ENCODE data around the gene TPRG1. TPM values are rescaled to one million over a fixed set of nuclear protein-coding genes. Genes with fewer than 3 reads are reported as not detected.

TPRG1 gene
- total RNA-seq, 4 donors from 2014 or later: 2.8 to 4.3 (median 3.1) TPM

GRCh38 chr3:189309400-189309975 lies 137.7 kb downstream of the TPRG1 start:
- TF ChIP-seq EP300 (IDR thresholded peaks at IDR 0.05) (no peak), POLR2AphosphoS5 (IDR thresholded peaks at IDR 0.05) (no peak), POLR2A (IDR thresholded peaks at IDR 0.05; ENCODE audit: low read depth) (no peak)
- TF ChIP-seq, protein P1, sequence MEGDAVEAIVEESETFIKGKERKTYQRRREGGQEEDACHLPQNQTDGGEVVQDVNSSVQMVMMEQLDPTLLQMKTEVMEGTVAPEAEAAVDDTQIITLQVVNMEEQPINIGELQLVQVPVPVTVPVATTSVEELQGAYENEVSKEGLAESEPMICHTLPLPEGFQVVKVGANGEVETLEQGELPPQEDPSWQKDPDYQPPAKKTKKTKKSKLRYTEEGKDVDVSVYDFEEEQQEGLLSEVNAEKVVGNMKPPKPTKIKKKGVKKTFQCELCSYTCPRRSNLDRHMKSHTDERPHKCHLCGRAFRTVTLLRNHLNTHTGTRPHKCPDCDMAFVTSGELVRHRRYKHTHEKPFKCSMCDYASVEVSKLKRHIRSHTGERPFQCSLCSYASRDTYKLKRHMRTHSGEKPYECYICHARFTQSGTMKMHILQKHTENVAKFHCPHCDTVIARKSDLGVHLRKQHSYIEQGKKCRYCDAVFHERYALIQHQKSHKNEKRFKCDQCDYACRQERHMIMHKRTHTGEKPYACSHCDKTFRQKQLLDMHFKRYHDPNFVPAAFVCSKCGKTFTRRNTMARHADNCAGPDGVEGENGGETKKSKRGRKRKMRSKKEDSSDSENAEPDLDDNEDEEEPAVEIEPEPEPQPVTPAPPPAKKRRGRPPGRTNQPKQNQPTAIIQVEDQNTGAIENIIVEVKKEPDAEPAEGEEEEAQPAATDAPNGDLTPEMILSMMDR (IDR thresholded peaks at IDR 0.05): no peak
- no peaks in the 10 kb centered on the region for H3K36me3 ChIP-seq
- intact Hi-C loops (cut with DNase I): no loop called here
- peaks cover 0 to 10% (median 7%) of the 10 kb centered on the region in 4 donors for H3K4me1 ChIP-seq
- 85% methylated on average over 6 of the region's 6 CpGs for WGBS
- no peak overlapping the region for H3K27ac ChIP-seq (replicated peaks in 1 of 4)
- no peaks in the 10 kb centered on the region for H3K9me3 ChIP-seq
- no peak overlapping the region for H3K4me3 ChIP-seq
- no peaks in the 10 kb centered on the region for H3K27me3 ChIP-seq
- no peak for DNase-seq (ENCODE audit: extremely low spot score)

DNA sequence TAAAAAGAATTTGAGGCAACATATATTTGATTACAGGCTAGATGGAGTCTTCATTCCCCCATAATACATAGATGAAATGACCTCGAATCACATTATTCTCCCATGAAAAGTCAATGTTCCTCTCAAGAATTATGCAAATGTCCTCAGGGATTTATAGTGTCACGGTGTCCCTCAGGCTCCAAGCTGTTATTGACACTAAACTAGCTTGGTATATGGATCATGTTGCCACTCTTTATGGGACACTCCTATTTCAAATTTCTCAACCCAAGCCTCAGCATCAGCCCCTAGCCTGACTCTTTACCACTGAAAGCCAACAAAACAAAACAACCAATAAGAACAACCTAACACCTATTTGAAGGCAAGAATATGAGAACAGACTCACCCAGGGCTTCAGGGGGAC lies 139.8 kb downstream of the TPRG1 start:
- Histone ChIP-seq H3K4me3 (no peak overlapping the region), H3K27me3 (no peaks in the 10 kb centered on the region), H3K9me3 (no peaks in the 10 kb centered on the region), H3K4me1 (no peaks in the 10 kb centered on the region), H3K27ac (replicated peaks in 1 of 4) (no peak overlapping the region), H3K36me3 (no peaks in the 10 kb centered on the region)
- DNase-seq (ENCODE audit: extremely low spot score): no peak
- intact Hi-C loops (cut with DNase I): no loop called here
- TF ChIP-seq POLR2AphosphoS5 (IDR thresholded peaks at IDR 0.05) (no peak), EP300 (IDR thresholded peaks at IDR 0.05) (no peak), POLR2A (IDR thresholded peaks at IDR 0.05; ENCODE audit: low read depth) (no peak)
- TF ChIP-seq, protein P1 (IDR thresholded peaks at IDR 0.05): no peak
- WGBS: 96% methylated on average over 2 of the region's 2 CpGs

GRCh38 chr3:189312866-189313265 lies 141.1 kb downstream of the TPRG1 start:
- H3K4me1 ChIP-seq: no peaks in the 10 kb centered on the region
- WGBS: 83% methylated on average over 4 of the region's 4 CpGs
- intact Hi-C loops (cut with DNase I): no loop called here
- H3K27me3 ChIP-seq: no peaks in the 10 kb centered on the region
- no peak for DNase-seq (ENCODE audit: extremely low spot score)
- no peak for TF ChIP-seq POLR2A (IDR thresholded peaks at IDR 0.05; ENCODE audit: low read depth)
- TF ChIP-seq EP300 (IDR thresholded peaks at IDR 0.05): no peak
- H3K4me3 ChIP-seq: no peak overlapping the region
- H3K27ac ChIP-seq (replicated peaks in 1 of 4): no peak overlapping the region
- H3K9me3 ChIP-seq: no peaks in the 10 kb centered on the region
- H3K36me3 ChIP-seq: no peaks in the 10 kb centered on the region

- H3K27me3 ChIP-seq: no peaks in the 10 kb centered on the region
- TF ChIP-seq, protein P1 (IDR thresholded peaks at IDR 0.05): no peak
- TF ChIP-seq POLR2AphosphoS5 (IDR thresholded peaks at IDR 0.05) (no peak), POLR2A (IDR thresholded peaks at IDR 0.05; ENCODE audit: low read depth) (no peak), EP300 (IDR thresholded peaks at IDR 0.05) (no peak)
- H3K4me1 ChIP-seq: no peaks in the 10 kb centered on the region
- H3K36me3 ChIP-seq: no peaks in the 10 kb centered on the region
- no peak overlapping the region for H3K4me3 ChIP-seq
- H3K9me3 ChIP-seq: no peaks in the 10 kb centered on the region
- WGBS: 81% methylated on average over 6 of the region's 6 CpGs
- no peak for DNase-seq (ENCODE audit: extremely low spot score)
- no peak overlapping the region for H3K27ac ChIP-seq (replicated peaks in 1 of 4)
- intact Hi-C loops (cut with DNase I): no loop called here
Measured at GRCh38 chr3:189316296-189317019, 144.7 kb downstream of the TPRG1 start.

- WGBS: 97% methylated on average over 3 of the region's 3 CpGs
- no peak for DNase-seq (ENCODE audit: extremely low spot score)
- no peaks in the 10 kb centered on the region for H3K36me3 ChIP-seq
- H3K27ac ChIP-seq (replicated peaks in 1 of 4): no peak overlapping the region
- peaks cover 0 to 10% (median 0%) of the 10 kb centered on the region in 4 donors for H3K4me1 ChIP-seq
- no peaks in the 10 kb centered on the region for H3K9me3 ChIP-seq
- H3K27me3 ChIP-seq: no peaks in the 10 kb centered on the region
- TF ChIP-seq POLR2A (IDR thresholded peaks at IDR 0.05; ENCODE audit: low read depth): no peak
- TF ChIP-seq EP300 (IDR thresholded peaks at IDR 0.05): no peak
- intact Hi-C loops (cut with DNase I): no loop called here
- H3K4me3 ChIP-seq: no peak overlapping the region
Measured at GRCh38 chr3:189317911-189318310, 146.1 kb downstream of the TPRG1 start.
